ENCODE data around the gene HOXD3. TPM values are rescaled to one million over a fixed set of nuclear protein-coding genes. Genes with fewer than 3 reads are reported as not detected.
A peak's percentile ranks its signal among the peaks of the same experiment; 100 is the strongest.

The HOXD3 gene
- polyA plus RNA-seq: not detected

GRCh38 chr2:176156807-176157498, at the start of gene HOXD3:
TSS of gene HOXD3 (plus strand) at chr2:176157307. CDS start at chr2:176169115, 11,808 bp downstream.
- peaks cover 51% of the 10 kb centered on the region for H3K27me3 Mint-ChIP-seq
- peak within 1 kb of the TSS; percentile 78 to 96 (median 80) for H3K27ac Mint-ChIP-seq
- peaks cover 0 to 7% (median 0%) of the 10 kb centered on the region in 3 donors for H3K9me3 Mint-ChIP-seq
- peaks cover 0 to 1% (median 0%) of the 10 kb centered on the region in 3 donors for H3K4me1 Mint-ChIP-seq
- H3K4me3 Mint-ChIP-seq: peak within 1 kb of the TSS; percentile 21 to 76 (median 46)
- H3K36me3 Mint-ChIP-seq: no peaks in the 10 kb centered on the region

- Mint-ChIP-seq H3K36me3 (peaks cover 3% of the 10 kb centered on the region), H3K27ac (no peak overlapping the region), H3K4me3 (no peak overlapping the region), H3K4me1 (peaks cover 0 to 6% (median 5%) of the 10 kb centered on the region in 3 donors), H3K27me3 (peaks cover 57% of the 10 kb centered on the region), H3K9me3 (peaks cover 0 to 13% (median 4%) of the 10 kb centered on the region in 3 donors)
Observed at GRCh38 chr2:176107731-176108181, 49.4 kb upstream of the HOXD3 start.

GRCh38 chr2:176109192-176109901, 47.8 kb upstream of the HOXD3 start:
- H3K4me3 Mint-ChIP-seq: peak overlapping the region in 3 of 4 donors; percentile 47 to 72 (median 60)
- H3K27ac Mint-ChIP-seq: peak overlapping the region; percentile 92 to 95 (median 94)
- peaks cover 0 to 13% (median 4%) of the 10 kb centered on the region in 3 donors for H3K9me3 Mint-ChIP-seq
- H3K4me1 Mint-ChIP-seq: peaks cover 0 to 5% (median 4%) of the 10 kb centered on the region in 3 donors
- peaks cover 3% of the 10 kb centered on the region for H3K36me3 Mint-ChIP-seq
- peaks cover 57% of the 10 kb centered on the region for H3K27me3 Mint-ChIP-seq

DNA sequence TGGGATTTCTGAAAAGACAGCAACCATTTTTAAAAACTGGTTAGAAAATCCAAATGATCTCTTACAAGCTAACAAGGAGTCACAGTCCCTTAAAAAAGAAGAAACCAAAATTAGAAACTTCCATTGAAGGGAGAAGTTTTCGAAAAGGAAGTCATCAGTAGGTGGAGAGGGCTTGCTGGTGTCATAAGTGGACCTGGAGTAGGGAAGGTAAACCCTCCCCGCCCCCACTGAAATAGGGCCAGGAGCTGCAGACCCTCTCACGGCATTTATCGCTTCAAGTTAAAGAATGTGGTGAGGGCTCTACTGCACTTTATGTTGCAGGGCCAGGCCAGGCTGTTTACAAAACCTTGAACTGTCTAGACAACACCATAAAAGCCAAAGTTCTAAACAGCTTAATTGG, 47.2 kb upstream of the HOXD3 start:
- Mint-ChIP-seq H3K4me3 (peak overlapping the region in 2 of 4 donors; percentile 47 to 72), H3K36me3 (peaks cover 3% of the 10 kb centered on the region), H3K27ac (peak overlapping the region; percentile 92 to 95 (median 94)), H3K4me1 (peaks cover 0 to 5% (median 4%) of the 10 kb centered on the region in 3 donors), H3K9me3 (peaks cover 0 to 12% (median 4%) of the 10 kb centered on the region in 3 donors), H3K27me3 (peaks cover 57% of the 10 kb centered on the region)

GRCh38 chr2:176110415-176111308, 46.4 kb upstream of the HOXD3 start:
- Mint-ChIP-seq H3K9me3 (peaks cover 0 to 11% (median 4%) of the 10 kb centered on the region in 3 donors), H3K4me3 (peak overlapping the region in 2 of 4 donors; percentile 26 to 72), H3K4me1 (peaks cover 0 to 5% (median 1%) of the 10 kb centered on the region in 3 donors), H3K27me3 (peaks cover 54% of the 10 kb centered on the region), H3K36me3 (peaks cover 3% of the 10 kb centered on the region), H3K27ac (peak overlapping the region; percentile 82 to 95 (median 88))

- peaks cover 0 to 3% (median 1%) of the 10 kb centered on the region in 3 donors for H3K4me1 Mint-ChIP-seq
- H3K9me3 Mint-ChIP-seq: peaks cover 0 to 8% (median 4%) of the 10 kb centered on the region in 3 donors
- peak overlapping the region in 2 of 4 donors; percentile 26 to 72 for H3K4me3 Mint-ChIP-seq
- H3K27me3 Mint-ChIP-seq: peaks cover 52% of the 10 kb centered on the region
- H3K27ac Mint-ChIP-seq: peak overlapping the region; percentile 82 to 95 (median 88)
- peaks cover 3% of the 10 kb centered on the region for H3K36me3 Mint-ChIP-seq
Observed at GRCh38 chr2:176111309-176111663, 45.8 kb upstream of the HOXD3 start.

DNA sequence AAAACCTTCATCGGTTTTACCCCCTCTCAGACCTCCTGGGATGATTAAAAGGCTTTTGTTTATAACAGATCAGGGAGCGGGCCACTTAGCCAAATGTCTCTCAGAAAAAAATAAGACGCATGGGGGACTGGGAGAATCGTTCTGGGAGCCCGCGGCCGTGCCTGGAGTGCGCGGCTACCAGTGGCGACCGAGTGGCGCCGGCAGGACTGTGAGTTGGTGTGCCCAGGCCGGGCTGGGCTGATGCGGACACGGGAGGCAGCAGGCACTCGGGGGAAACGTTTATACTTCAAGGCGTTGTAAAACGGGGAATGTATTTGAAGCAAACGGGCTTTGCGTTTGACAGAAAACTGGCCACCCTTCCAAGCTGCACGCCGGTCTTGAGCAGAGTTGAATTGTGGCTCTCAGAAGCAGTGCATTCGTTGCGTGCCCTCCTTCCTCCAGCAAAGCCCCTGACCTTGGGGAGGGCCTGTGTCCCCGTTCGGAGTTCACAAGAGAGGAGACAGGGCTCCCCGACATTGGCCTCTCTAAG, 45.2 kb upstream of the HOXD3 start:
- Mint-ChIP-seq H3K27me3 (peaks cover 55% of the 10 kb centered on the region), H3K4me1 (peaks cover 0 to 2% (median 1%) of the 10 kb centered on the region in 3 donors), H3K36me3 (peaks cover 3% of the 10 kb centered on the region), H3K4me3 (peak overlapping the region in 1 of 4 donors; percentile 27), H3K9me3 (peaks cover 0 to 10% (median 6%) of the 10 kb centered on the region in 3 donors), H3K27ac (peak overlapping the region; percentile 46 to 95 (median 82))

DNA sequence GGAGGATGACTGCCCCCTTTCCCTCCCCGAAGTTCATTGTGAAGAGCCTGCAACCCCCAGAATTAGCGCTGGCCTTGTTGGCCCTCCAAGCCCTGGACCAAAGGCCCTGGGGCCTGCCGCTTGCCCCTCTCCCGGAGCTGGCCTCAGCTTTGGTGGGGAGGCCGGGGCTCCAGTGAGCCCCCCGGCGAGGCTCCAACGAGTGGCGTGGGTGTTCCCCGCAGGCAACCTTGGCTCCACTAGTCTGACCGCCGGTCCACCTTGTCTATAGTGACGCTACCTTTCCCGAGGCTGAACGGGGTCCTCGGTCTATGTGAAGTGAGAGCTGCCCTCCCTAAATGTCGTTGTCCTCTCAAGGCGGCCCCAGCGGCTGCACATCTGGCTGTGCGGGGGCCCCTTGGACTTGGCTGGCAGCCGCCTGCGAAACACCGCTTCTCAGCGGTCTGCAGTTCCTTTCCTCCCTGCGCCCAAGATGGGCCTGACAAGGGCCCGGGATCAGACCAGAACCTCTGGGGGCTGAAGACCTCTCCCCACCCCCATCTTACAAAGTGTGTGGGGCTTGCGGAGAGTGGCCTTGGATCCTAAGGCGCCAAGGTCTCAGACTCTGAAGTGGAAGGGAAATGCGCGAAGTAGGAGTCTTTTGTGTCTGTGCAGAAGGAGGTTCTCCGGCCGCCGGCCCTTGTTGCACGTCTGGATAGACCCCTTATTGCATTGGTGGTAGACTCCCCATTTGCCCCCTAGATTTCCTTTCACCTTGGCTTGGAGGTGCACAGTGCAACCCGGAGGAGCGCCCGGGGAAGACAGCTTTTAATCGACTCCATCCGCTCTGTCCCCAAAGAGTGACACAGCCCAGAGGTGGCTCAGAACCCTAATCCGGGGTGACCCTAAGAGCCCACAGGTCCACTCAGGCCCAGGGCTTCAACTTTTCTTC, 44.5 kb upstream of the HOXD3 start:
- Mint-ChIP-seq H3K27me3 (peaks cover 57% of the 10 kb centered on the region), H3K9me3 (peaks cover 0 to 10% (median 8%) of the 10 kb centered on the region in 3 donors), H3K4me3 (peak overlapping the region in 2 of 4 donors; percentile 27 to 30), H3K36me3 (peaks cover 4% of the 10 kb centered on the region), H3K27ac (peak overlapping the region; percentile 80 to 95 (median 80)), H3K4me1 (peaks cover 0 to 2% (median 1%) of the 10 kb centered on the region in 3 donors)

- H3K27ac Mint-ChIP-seq: peak overlapping the region; percentile 80 to 88 (median 88)
- H3K4me1 Mint-ChIP-seq: peaks cover 0 to 4% (median 4%) of the 10 kb centered on the region in 3 donors
- peak overlapping the region in 2 of 4 donors; percentile 51 to 52 for H3K4me3 Mint-ChIP-seq
- peaks cover 63% of the 10 kb centered on the region for H3K27me3 Mint-ChIP-seq
- peaks cover 2 to 6% (median 5%) of the 10 kb centered on the region in 3 donors for H3K9me3 Mint-ChIP-seq
- peaks cover 5% of the 10 kb centered on the region for H3K36me3 Mint-ChIP-seq
Observed at GRCh38 chr2:176114120-176114929, 42.8 kb upstream of the HOXD3 start.

GRCh38 chr2:176114930-176115625, 42.0 kb upstream of the HOXD3 start:
- H3K9me3 Mint-ChIP-seq: peaks cover 2 to 4% (median 2%) of the 10 kb centered on the region in 3 donors
- H3K27me3 Mint-ChIP-seq: peaks cover 63% of the 10 kb centered on the region
- peak overlapping the region in 2 of 3 donors; percentile 2 to 93 for H3K27ac Mint-ChIP-seq
- peaks cover 0 to 3% (median 2%) of the 10 kb centered on the region in 3 donors for H3K4me1 Mint-ChIP-seq
- peaks cover 3% of the 10 kb centered on the region for H3K36me3 Mint-ChIP-seq
- no peak overlapping the region for H3K4me3 Mint-ChIP-seq

DNA sequence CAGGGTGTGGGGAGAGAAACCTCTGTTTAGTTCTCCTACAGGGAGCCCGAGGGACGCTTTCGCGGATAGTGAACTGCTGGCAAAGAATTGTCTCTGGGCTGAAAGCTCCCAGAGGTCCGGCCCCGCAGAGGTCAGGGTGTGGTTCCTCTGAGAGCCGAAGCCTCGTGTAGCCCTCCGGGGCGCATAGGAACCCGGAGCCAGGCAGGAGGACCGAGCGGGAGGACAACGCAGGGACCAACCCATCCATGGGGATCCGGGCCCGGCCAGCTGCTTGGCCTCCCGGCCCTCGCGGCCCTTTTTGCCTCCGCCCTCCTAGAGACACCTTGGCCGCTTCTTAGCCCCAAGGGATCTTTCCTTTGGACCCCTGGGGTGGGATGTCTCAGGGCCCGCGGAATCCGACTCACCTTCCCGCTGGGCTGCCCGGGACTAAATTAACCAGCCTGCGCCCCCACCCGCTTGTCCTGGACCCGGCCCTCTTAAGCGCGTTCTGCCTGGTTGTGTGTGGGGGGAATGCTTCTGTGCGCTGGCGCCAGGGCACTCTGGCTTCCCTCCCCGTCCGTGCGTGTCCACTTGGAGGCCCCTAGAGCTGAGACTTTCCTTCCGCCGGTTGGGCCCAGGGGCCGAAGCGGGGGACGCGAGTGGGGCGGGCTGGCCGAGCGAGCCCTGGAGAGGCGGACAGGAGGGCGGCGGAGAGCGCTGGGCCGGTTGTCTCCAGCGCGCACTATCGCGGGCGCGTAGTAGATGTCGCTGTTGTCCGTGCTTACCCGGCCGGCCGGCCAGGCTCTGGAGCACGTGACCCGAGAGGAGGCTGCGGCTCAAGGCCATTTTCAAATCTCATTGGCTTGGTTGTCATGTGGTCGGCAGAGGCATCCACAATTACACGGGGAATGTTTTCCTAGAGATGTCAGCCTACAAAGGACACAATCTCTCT, 41.0 kb upstream of the HOXD3 start, which contains the start of gene HOXD10:
TSS of gene HOXD10 (plus strand) at position 896 of the 931 bp plus-strand sequence. CDS start 56 bp downstream, outside the sequence.
- H3K27ac Mint-ChIP-seq: peak within 1 kb of the TSS; percentile 2 to 93 (median 67)
- H3K9me3 Mint-ChIP-seq: peaks cover 2 to 6% (median 4%) of the 10 kb centered on the region in 3 donors
- peaks cover 71% of the 10 kb centered on the region for H3K27me3 Mint-ChIP-seq
- peaks cover 3% of the 10 kb centered on the region for H3K36me3 Mint-ChIP-seq
- peaks cover 0 to 3% (median 2%) of the 10 kb centered on the region in 3 donors for H3K4me1 Mint-ChIP-seq
- peak within 1 kb of the TSS in 2 of 4 donors; percentile 43 to 69 for H3K4me3 Mint-ChIP-seq
